ENCODE data around the gene PLXNA4. TPM values are rescaled to one million over a fixed set of nuclear protein-coding genes. Genes with fewer than 3 reads are reported as not detected.

Gene PLXNA4
- total and polyA plus RNA-seq, 10 donors, result 0.15 to 14.7 (median 8.7) TPM

DNA sequence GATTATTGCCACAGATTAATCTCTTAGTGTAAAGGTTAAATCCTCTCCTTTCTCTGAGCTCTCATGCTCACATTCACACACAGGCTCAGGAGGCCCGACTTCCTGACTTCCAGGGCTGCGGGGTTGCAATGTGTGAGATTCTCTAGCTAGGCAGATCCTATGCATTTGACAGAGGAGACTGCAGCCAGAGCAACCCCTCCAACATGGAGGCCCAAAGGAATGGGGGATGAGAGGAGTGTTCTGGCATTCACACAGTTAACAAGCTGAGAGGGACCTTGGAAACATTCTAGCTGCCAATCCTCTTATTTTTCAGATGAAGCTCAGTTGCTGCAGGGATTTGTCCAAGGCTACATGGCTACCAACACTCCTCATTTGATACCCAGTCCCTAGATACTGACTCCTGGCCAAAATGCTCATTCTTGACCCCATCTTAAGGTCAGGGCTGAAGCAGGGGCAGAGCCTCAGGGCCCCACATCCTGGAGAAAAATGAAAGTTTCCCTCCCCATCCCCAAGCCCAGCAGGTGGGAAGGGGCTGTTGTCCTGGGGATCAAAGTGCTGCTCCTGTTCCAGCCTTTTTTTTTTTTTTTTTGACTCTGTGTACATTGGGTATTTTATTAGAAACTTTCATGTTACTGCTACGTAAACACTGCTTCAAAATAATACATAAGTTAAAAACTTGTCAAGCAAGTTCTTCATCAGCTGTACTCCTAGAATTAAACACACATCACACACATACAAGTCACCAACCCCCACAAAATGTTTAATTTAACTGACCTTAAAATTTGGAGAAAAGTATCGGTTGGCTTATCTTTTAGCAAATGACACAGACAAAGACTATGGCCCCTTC, 325.6 kb downstream of the PLXNA4 start:
- peaks cover 0 to 23% (median 3%) of the 10 kb centered on the region in 6 donors for H3K4me1 ChIP-seq
- H3K27me3 ChIP-seq (replicated peaks in 1 of 7), result peaks cover 0 to 5% (median 0%) of the 10 kb centered on the region in 7 donors
- H3K4me3 ChIP-seq, result no peak overlapping the region
- H3K27ac ChIP-seq, result no peak overlapping the region
- WGBS, 5 donors, result 43 to 59% (median 56%) methylated on average over 4 of the region's 4 CpGs
- no peaks in the 10 kb centered on the region for H3K36me3 ChIP-seq
- peaks cover 0 to 3% (median under 1%) of the 10 kb centered on the region in 8 donors for H3K9me3 ChIP-seq
- no peak for TF ChIP-seq POLR2AphosphoS5 (IDR thresholded peaks at IDR 0.05)
- no peak for TF ChIP-seq POLR2A (IDR thresholded peaks at IDR 0.05)
- intact Hi-C loops (cut with DNase I; ENCODE audit: low total_unique reads), result no loop called here
- no peak for DNase-seq

GRCh38 chr7:132249256-132249971, 326.9 kb downstream of the PLXNA4 start:
- intact Hi-C loops (cut with DNase I; ENCODE audit: low total_unique reads), result no loop called here
- DNase-seq, result no peak

DNA sequence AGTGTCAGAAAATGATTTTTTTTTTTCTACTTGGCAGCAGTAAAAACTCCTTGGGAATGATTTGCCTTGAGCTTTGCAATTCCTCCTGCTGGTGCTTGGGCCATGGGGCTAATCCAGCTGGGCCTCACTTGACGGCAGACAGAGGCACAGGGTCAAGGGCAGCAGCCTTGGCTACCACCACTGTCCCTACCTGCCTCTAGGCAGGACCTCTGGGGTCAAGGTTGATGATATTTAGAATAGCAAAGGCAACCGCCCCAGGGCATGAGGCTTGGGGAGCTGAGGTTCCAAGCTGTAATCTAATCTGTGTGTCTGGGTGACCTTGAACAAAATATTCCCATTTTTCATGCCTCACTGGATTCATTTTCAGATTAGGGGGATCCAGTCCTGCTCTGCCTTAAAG, 327.4 kb downstream of the PLXNA4 start:
- TF ChIP-seq, protein P1, sequence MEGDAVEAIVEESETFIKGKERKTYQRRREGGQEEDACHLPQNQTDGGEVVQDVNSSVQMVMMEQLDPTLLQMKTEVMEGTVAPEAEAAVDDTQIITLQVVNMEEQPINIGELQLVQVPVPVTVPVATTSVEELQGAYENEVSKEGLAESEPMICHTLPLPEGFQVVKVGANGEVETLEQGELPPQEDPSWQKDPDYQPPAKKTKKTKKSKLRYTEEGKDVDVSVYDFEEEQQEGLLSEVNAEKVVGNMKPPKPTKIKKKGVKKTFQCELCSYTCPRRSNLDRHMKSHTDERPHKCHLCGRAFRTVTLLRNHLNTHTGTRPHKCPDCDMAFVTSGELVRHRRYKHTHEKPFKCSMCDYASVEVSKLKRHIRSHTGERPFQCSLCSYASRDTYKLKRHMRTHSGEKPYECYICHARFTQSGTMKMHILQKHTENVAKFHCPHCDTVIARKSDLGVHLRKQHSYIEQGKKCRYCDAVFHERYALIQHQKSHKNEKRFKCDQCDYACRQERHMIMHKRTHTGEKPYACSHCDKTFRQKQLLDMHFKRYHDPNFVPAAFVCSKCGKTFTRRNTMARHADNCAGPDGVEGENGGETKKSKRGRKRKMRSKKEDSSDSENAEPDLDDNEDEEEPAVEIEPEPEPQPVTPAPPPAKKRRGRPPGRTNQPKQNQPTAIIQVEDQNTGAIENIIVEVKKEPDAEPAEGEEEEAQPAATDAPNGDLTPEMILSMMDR (IDR thresholded peaks at IDR 0.05 in 8 of 11, conservative IDR thresholded peaks at IDR 0.05 in 3 of 11), result no peak
- TF ChIP-seq POLR2A (IDR thresholded peaks at IDR 0.05) (no peak), POLR2AphosphoS5 (IDR thresholded peaks at IDR 0.05) (no peak)
- H3K27me3 ChIP-seq (replicated peaks in 1 of 7), result no peaks in the 10 kb centered on the region
- peak overlapping the region in 1 of 8 donors; percentile 28 for H3K27ac ChIP-seq
- H3K9me3 ChIP-seq, result peaks cover 0 to 11% (median 2%) of the 10 kb centered on the region in 8 donors
- 65 to 80% (median 76%) methylated on average over 2 of the region's 2 CpGs for WGBS, 5 donors
- intact Hi-C loops (cut with DNase I; ENCODE audit: low total_unique reads), result no loop called here
- no peak overlapping the region for H3K4me3 ChIP-seq
- no peak for DNase-seq
- no peaks in the 10 kb centered on the region for H3K36me3 ChIP-seq
- peaks cover 0 to 18% (median 3%) of the 10 kb centered on the region in 6 donors for H3K4me1 ChIP-seq

More at GRCh38 chr7:132249256-132249971, 326.9 kb downstream of the PLXNA4 start:
- H3K36me3 ChIP-seq, result no peaks in the 10 kb centered on the region
- TF ChIP-seq, protein P1 (IDR thresholded peaks at IDR 0.05 in 8 of 11, conservative IDR thresholded peaks at IDR 0.05 in 3 of 11), result no peak
- no peak for TF ChIP-seq POLR2A (IDR thresholded peaks at IDR 0.05)
- no peak for TF ChIP-seq POLR2AphosphoS5 (IDR thresholded peaks at IDR 0.05)
- peaks cover 0 to 18% (median 3%) of the 10 kb centered on the region in 6 donors for H3K4me1 ChIP-seq
- H3K4me3 ChIP-seq, result no peak overlapping the region
- peak overlapping the region in 1 of 8 donors; percentile 28 for H3K27ac ChIP-seq
- peaks cover 0 to 11% (median 2%) of the 10 kb centered on the region in 8 donors for H3K9me3 ChIP-seq
- peaks cover 0 to 4% (median 0%) of the 10 kb centered on the region in 7 donors for H3K27me3 ChIP-seq (replicated peaks in 1 of 7)
- WGBS, 5 donors, result 74 to 81% (median 79%) methylated on average over 15 to 19 of the region's 19 CpGs

GRCh38 chr7:132247995-132248618, 328.2 kb downstream of the PLXNA4 start:
- Histone ChIP-seq H3K9me3 (peaks cover 0 to 11% (median 2%) of the 10 kb centered on the region in 8 donors), H3K4me1 (peaks cover 0 to 18% (median 3%) of the 10 kb centered on the region in 6 donors), H3K4me3 (no peak overlapping the region), H3K27ac (peak overlapping the region in 1 of 8 donors; percentile 47), H3K27me3 (replicated peaks in 1 of 7) (no peaks in the 10 kb centered on the region), H3K36me3 (no peaks in the 10 kb centered on the region)
- intact Hi-C loops (cut with DNase I; ENCODE audit: low total_unique reads), result no loop called here
- no peak for DNase-seq
- TF ChIP-seq, protein P1 (IDR thresholded peaks at IDR 0.05 in 8 of 11, conservative IDR thresholded peaks at IDR 0.05 in 3 of 11), result no peak
- TF ChIP-seq POLR2A (IDR thresholded peaks at IDR 0.05) (no peak), POLR2AphosphoS5 (IDR thresholded peaks at IDR 0.05) (no peak)
- WGBS, 5 donors, result 59 to 78% (median 72%) methylated on average over 6 of the region's 6 CpGs
